ENCODE results near the gene NUAK1. TPM values are rescaled to one million over a fixed set of nuclear protein-coding genes. Genes with fewer than 3 reads are reported as not detected.

Gene NUAK1
- total and polyA plus RNA-seq, 7 donors: 1.8 to 12.1 (median 5.8) TPM

DNA sequence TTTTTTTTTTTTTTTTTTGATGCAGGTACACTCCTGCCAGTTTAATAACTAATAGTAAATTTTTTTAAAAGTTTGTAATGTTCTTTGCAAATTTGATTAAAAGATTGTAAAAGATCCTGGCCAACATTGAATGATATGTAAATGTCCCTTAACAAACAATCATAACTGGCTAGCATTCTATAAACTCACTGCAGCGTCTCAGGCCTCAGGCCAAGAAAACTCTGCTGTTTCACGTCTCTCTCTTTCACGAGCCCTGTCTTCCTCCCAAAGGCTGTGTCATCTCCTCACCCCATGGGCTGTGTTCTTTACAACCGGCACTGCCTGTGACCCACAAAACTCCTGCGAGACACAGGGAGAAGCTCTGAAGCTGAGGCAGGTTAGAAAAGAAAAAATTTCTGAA is 103.3 kb downstream of the NUAK1 start:
- DNase-seq: no peak
- H3K36me3 ChIP-seq: no peaks in the 10 kb centered on the region
- no peaks in the 10 kb centered on the region for H3K27me3 ChIP-seq
- peaks cover 0 to 3% (median 0%) of the 10 kb centered on the region in 4 donors for H3K4me1 ChIP-seq
- H3K9me3 ChIP-seq: no peaks in the 10 kb centered on the region
- TF ChIP-seq, protein P1, sequence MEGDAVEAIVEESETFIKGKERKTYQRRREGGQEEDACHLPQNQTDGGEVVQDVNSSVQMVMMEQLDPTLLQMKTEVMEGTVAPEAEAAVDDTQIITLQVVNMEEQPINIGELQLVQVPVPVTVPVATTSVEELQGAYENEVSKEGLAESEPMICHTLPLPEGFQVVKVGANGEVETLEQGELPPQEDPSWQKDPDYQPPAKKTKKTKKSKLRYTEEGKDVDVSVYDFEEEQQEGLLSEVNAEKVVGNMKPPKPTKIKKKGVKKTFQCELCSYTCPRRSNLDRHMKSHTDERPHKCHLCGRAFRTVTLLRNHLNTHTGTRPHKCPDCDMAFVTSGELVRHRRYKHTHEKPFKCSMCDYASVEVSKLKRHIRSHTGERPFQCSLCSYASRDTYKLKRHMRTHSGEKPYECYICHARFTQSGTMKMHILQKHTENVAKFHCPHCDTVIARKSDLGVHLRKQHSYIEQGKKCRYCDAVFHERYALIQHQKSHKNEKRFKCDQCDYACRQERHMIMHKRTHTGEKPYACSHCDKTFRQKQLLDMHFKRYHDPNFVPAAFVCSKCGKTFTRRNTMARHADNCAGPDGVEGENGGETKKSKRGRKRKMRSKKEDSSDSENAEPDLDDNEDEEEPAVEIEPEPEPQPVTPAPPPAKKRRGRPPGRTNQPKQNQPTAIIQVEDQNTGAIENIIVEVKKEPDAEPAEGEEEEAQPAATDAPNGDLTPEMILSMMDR (IDR thresholded peaks at IDR 0.05): no peak
- TF ChIP-seq EP300 (IDR thresholded peaks at IDR 0.05) (no peak), POLR2AphosphoS5 (IDR thresholded peaks at IDR 0.05) (peak in 1 of 4 donors; percentile 17), POLR2A (IDR thresholded peaks at IDR 0.05) (no peak)
- WGBS, 2 donors: 55 to 66% methylated on average over 5 of the region's 5 CpGs
- H3K27ac ChIP-seq: no peak overlapping the region
- H3K4me3 ChIP-seq: no peak overlapping the region
- intact Hi-C loops (cut with DNase I): no loop called here

DNA sequence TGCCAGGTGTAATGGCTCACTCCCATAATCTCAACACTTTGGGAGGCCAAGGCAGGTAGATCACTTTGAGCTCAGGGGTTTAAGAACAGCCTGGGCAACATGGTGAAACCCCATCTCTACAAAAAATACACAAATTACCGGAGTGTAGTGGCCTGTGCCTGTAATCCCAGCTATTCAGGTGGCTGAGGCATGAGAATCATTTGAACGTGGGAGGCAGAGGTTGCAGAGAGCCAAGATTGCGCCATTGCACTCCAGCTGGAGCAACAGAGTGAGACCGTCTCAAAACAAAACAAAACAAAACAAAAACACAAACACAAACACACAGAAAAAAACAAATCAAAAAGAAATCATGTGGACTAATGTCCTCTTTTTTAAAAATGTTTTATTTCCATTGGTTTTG is 104.4 kb downstream of the NUAK1 start:
- TF ChIP-seq POLR2AphosphoS5 (IDR thresholded peaks at IDR 0.05): no peak
- TF ChIP-seq, protein P1 (IDR thresholded peaks at IDR 0.05): no peak
- no peak for TF ChIP-seq POLR2A (IDR thresholded peaks at IDR 0.05)
- Histone ChIP-seq H3K4me3 (no peak overlapping the region), H3K4me1 (peaks cover 0 to 4% (median 0%) of the 10 kb centered on the region in 4 donors), H3K36me3 (no peaks in the 10 kb centered on the region), H3K27me3 (no peaks in the 10 kb centered on the region), H3K27ac (no peak overlapping the region), H3K9me3 (no peaks in the 10 kb centered on the region)
- 87 to 92% methylated on average over 4 of the region's 4 CpGs for WGBS, 2 donors
- DNase-seq: no peak
- intact Hi-C loops (cut with DNase I): no loop called here

DNA sequence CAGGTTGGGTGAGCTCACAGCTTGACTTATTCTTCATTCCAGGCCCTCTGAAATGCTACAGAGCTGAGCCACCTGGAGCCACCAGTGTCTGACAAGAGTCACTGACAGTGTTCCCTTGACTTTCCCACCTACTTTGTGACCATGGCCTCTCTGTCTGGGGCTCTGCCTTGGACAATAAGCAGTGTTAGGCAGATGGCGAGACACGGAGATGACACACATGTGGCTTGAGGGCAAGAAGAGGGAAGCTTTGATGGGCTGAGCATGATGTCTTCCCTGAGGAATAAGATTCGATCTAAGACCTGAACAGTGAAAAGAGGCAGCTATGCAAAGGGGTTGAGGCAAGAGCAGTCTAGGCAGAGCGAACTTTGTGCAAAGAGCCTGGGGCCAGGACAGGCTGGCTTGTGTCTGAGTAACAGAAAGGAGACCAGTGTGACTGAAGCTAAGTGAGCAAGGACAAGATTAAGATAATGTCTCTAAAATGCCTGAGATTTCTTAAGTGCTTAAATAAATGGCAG is 105.5 kb downstream of the NUAK1 start:
- no peaks in the 10 kb centered on the region for H3K36me3 ChIP-seq
- no peaks in the 10 kb centered on the region for H3K9me3 ChIP-seq
- no peak overlapping the region for H3K4me3 ChIP-seq
- no peak overlapping the region for H3K27ac ChIP-seq
- 76 to 89% methylated on average over 4 of the region's 4 CpGs for whole genome bisulfite sequencing, 2 donors
- DNase-seq: no peak
- TF ChIP-seq EP300 (IDR thresholded peaks at IDR 0.05) (no peak), POLR2AphosphoS5 (IDR thresholded peaks at IDR 0.05) (no peak), POLR2A (IDR thresholded peaks at IDR 0.05) (no peak)
- TF ChIP-seq, protein P1 (IDR thresholded peaks at IDR 0.05): no peak
- H3K4me1 ChIP-seq: peaks cover 0 to 4% (median 0%) of the 10 kb centered on the region in 4 donors
- intact Hi-C loops (cut with DNase I): no loop called here
- no peaks in the 10 kb centered on the region for H3K27me3 ChIP-seq

DNA sequence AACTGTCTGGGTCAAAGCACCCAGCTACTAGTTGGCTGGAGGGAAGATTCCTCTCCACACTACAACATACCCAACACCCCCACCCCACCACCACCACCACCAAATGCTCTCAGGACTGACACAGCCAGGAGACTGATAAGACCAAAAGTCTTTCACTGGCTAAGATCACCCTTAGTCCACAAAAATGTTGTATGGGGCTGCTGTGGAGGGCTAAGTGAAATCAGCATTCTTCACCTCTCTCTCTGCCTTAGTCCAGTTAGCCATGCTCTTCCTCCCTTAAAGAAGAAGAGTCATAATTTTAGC is 106.2 kb downstream of the NUAK1 start:
- Histone ChIP-seq H3K36me3 (no peaks in the 10 kb centered on the region), H3K9me3 (no peaks in the 10 kb centered on the region), H3K4me3 (no peak overlapping the region), H3K27me3 (no peaks in the 10 kb centered on the region), H3K4me1 (peaks cover 0 to 4% (median 0%) of the 10 kb centered on the region in 4 donors), H3K27ac (no peak overlapping the region)
- intact Hi-C loops (cut with DNase I): no loop called here
- TF ChIP-seq POLR2A (IDR thresholded peaks at IDR 0.05): no peak
- no peak for TF ChIP-seq POLR2AphosphoS5 (IDR thresholded peaks at IDR 0.05)
- no peak for TF ChIP-seq EP300 (IDR thresholded peaks at IDR 0.05)
- TF ChIP-seq, protein P1 (IDR thresholded peaks at IDR 0.05): no peak
- DNase-seq: no peak
